ENCODE measurements around the gene RAB33A. TPM values are rescaled to one million over a fixed set of nuclear protein-coding genes. Genes with fewer than 3 reads are reported as not detected.
"Not testable (repeated sequence)": the region's sequence is repeated elsewhere in the genome, so short reads cannot be mapped to it uniquely, and the experiment has no call there.

RAB33A gene
- total RNA-seq, 2 donors from 2014 or later: 2.2 to 5.0 TPM

DNA sequence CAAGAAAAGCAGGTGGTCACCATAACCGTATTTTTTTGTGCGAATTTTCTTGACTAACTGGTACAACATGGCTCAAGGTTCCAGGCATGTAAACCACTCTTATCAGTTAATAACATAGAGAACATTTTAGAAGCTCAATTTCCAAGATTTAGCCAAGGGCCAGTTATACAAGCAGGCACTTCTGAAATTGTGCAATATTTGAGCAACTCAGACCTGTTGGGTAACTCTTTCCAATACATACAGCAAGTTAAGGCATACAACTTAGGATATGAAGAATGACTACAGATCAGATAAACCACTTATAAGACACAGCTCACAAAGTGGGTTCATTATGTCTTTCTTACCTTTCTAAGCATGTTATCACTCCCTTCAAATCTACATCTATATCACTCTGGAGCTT, 53.0 kb downstream of the RAB33A start:
- no peak for ATAC-seq
- no peak overlapping the region for H3K27ac Mint-ChIP-seq
- peaks cover 3% of the 10 kb centered on the region for H3K4me1 Mint-ChIP-seq
- peaks cover 4% of the 10 kb centered on the region for H3K36me3 Mint-ChIP-seq (ENCODE audit: low read depth)
- H3K27me3 Mint-ChIP-seq: no peaks in the 10 kb centered on the region
- no peaks in the 10 kb centered on the region for H3K9me3 ChIP-seq (ENCODE audit: control insufficient read depth, low read length, poor library complexity, severe bottlenecking)
- no peak for DNase-seq
- H3K4me3 Mint-ChIP-seq: no peak overlapping the region

DNA sequence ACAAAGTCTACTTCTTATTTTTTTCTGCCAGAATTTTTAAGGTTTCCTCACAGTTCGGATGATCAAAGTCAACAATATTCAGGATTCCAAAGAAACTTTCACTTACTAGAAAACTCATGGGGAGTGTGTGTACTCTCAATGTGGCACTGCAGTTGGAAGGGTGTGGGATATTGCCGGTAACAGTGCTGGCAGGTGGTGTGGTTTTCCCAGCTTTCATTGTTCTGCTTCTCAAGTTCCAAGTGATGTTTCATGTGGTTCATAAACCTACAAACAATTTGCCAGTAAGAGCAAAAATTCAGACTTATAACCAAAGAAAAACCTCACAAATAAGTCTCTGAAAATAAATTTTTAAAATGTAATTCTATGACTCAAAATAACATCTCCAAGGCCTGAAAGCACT, 57.1 kb downstream of the RAB33A start:
- Mint-ChIP-seq H3K27ac (no peak overlapping the region), H3K4me1 (no peaks in the 10 kb centered on the region), H3K36me3 (ENCODE audit: low read depth) (no peaks in the 10 kb centered on the region), H3K27me3 (no peaks in the 10 kb centered on the region), H3K4me3 (no peak overlapping the region)
- DNase-seq (no peak), ATAC-seq (no peak)
- H3K9me3 ChIP-seq (ENCODE audit: control insufficient read depth, low read length, poor library complexity, severe bottlenecking): no peaks in the 10 kb centered on the region

DNA sequence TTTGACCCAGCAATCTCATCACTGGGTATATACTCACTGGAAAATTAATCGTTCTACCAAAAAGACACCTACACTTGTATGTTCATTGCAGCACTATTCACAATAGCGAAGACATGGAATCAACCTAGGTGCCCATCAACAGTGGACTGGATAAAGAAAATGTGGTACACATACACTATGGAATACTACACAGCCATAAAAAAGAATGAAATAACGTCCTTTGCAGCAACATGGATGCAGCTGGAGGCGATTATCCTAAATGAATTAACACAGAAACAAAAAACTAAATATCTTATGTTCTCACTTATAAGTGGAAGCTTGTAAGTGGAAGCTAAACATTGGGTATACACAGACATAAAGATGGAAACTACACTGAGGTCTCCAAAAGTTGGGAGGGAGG, 59.4 kb downstream of the RAB33A start:
- not testable (repeated sequence) for H3K4me1 Mint-ChIP-seq; H3K27ac Mint-ChIP-seq; H3K9me3 ChIP-seq (ENCODE audit: control insufficient read depth, low read length, poor library complexity, severe bottlenecking); DNase-seq; H3K36me3 Mint-ChIP-seq (ENCODE audit: low read depth); H3K27me3 Mint-ChIP-seq; ATAC-seq; H3K4me3 Mint-ChIP-seq

Other genes starting within 250 kb of the RAB33A start
- 10 to 100 TPM in 1 of 2 donors, 1 to 10 TPM in 1; 8.0 to 10.8 TPM for gene BCORL1, start 189.3 kb upstream of the RAB33A start, total RNA-seq
- 10 to 100 TPM; 28.4 to 34.6 TPM for gene ELF4, start 61.5 kb upstream of the RAB33A start, total RNA-seq
- 10 to 100 TPM; 14.7 to 14.8 TPM for gene AIFM1, start 6.1 kb upstream of the RAB33A start, total RNA-seq
- 1 to 10 TPM; 5.2 to 5.4 TPM for gene ZNF280C, start 96.9 kb downstream of the RAB33A start, total RNA-seq
- gene SLC25A14, start 168.0 kb downstream of the RAB33A start, total RNA-seq: 10 to 100 TPM; 14.8 to 17.2 TPM
- gene GPR119, start 213.7 kb downstream of the RAB33A start, total RNA-seq: not detected
- gene RBMX2, start 230.0 kb downstream of the RAB33A start, total RNA-seq: 10 to 100 TPM; 18.8 to 21.4 TPM

All from T-helper 17 cell (primary cell).